ENCODE measurements around the gene POR.

The POR gene

DNA sequence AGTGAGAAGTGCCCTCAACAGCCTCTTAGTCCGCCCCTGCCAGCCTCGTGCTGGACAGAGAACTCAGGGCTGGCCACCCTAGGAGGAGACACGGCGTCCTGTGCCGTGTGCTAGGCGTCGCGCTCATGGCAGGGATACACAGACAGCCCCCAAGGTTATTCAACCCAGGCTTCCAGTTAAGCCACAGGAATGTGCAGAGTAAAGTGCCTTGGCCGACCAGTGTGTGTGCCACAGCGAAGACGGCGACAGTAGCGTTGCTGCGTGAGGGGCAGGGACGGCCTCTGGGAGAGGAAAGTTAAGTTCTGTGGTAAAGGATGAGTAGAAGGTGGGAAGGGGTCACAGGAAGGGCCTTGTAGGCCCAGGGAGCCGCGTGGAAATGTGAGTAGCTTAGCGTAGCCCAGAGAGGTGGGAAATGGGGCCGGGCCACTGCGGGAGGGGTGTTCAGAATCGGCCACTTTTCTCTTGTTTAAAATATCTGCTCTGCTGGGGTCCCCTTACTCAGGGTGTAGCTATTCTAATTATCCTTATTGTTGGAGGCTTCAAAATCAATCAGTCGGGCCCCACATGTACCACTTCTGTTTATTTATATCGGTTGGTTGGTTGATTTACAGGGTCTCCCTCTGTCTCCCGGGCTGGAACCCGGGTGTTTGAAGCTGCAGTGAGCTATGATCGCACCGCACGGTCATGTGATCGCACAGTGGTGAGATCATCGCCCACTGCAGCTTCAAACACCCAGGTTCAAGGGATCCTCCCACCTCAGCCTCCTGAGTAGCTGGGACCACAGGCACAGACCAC is 54.9 kb downstream of the POR start:
- Histone ChIP-seq H3K9ac (no peak overlapping the region), H3K4me3 (no peak overlapping the region), H3K4me1 (peaks cover 33% of the 10 kb centered on the region), H3K27me3 (no peaks in the 10 kb centered on the region), H3K36me3 (peaks cover 53% of the 10 kb centered on the region), H3K9me3 (no peaks in the 10 kb centered on the region), H3K4me2 (no peak overlapping the region), H4K20me1 (peaks cover 38% of the 10 kb centered on the region; the same call in 1 of the 2 replicates), H3K27ac (no peak overlapping the region)
- no peak for TF ChIP-seq Cebpa-rat (IDR thresholded peaks at IDR 0.05)

DNA sequence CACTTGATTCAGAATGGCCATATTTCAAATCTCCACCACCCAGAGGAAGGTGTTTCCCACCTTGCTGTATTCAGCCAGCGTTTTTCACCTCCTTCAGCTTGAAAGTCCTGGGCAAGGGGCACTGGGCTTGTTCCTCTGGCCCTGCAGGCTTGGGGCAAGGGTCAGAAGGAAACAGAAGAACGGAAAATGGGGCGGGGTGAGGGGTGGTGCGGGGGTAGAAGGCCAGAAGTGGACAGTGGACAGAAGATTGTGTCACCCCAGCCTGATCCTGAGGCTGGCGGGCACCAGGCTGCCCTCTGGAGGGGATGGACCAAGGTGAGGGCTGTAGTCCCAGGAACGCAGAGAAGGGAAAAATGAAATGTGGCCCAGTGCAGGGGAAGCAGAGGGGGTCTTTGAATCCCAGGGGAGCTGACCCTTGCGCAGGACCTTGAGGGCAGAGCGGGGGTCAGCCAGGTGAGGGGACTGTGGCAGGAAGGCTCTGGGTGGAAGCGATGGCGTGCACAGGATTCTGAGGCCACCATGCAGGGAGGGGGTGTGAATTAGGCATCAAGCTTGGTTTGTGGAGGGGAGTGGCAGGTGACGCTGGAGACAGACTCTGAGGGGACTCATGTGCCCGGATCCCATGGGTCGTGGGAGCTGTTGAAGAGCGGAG is 56.5 kb downstream of the POR start:
- peak overlapping the region; percentile 65 for H3K4me2 ChIP-seq
- peaks cover 24% of the 10 kb centered on the region for H3K4me1 ChIP-seq
- H3K27ac ChIP-seq: no peak overlapping the region
- H3K9me3 ChIP-seq: no peaks in the 10 kb centered on the region
- H3K9ac ChIP-seq: no peak overlapping the region
- H3K36me3 ChIP-seq: peaks cover 40% of the 10 kb centered on the region
- no peaks in the 10 kb centered on the region for H3K27me3 ChIP-seq
- no peak overlapping the region for H3K4me3 ChIP-seq
- TF ChIP-seq Cebpa-rat (IDR thresholded peaks at IDR 0.05): no peak
- H4K20me1 ChIP-seq: peaks cover 32% of the 10 kb centered on the region; the same call in 1 of the 2 replicates

DNA sequence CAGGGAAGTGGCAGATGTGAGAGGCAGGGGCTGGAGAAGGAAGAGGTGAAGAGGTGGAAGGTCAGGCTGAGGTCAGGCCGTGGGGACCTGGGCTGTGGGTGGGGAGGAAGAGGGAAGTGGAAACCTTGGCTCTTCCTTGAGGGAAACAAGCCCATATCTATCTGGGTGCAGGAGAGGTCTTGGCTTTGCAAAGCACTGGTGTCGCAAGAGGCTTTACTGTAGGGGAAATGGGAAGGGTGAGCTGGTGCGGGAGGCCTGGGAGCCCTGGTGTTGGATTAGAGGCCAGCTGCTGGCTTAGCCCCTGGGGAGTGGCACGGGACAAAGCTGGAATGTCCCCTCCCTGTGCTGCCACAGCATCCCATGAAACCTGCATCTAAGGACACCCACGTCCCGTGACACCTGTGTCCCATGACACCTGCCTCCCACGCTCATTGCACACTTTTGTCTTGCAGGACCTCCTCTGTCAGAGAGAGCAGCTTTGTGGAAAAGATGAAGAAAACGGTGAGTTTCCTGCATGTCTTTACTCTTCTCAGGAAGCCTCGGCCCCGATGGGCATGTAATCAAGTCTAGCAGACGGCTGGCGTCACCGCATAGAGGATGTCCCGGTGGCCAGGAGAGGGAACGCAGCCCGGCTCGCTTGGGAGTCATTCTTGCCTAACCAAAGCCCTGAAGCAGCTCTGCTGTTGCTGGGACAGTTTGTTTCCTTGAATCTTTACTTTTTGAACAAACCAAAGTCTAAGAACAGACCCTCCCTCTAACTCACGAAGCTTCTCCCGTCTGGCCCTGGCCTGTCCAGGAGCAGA is 57.2 kb downstream of the POR start:
- no peaks in the 10 kb centered on the region for H3K9me3 ChIP-seq
- TF ChIP-seq Cebpa-rat (IDR thresholded peaks at IDR 0.05): no peak
- no peak overlapping the region for H3K27ac ChIP-seq
- peak overlapping the region; percentile 65 for H3K4me2 ChIP-seq
- H3K36me3 ChIP-seq: peaks cover 34% of the 10 kb centered on the region
- H3K9ac ChIP-seq: no peak overlapping the region
- H3K4me1 ChIP-seq: peaks cover 23% of the 10 kb centered on the region
- no peaks in the 10 kb centered on the region for H3K27me3 ChIP-seq
- H3K4me3 ChIP-seq: no peak overlapping the region
- H4K20me1 ChIP-seq: peaks cover 28% of the 10 kb centered on the region; the same call in 1 of the 2 replicates

DNA sequence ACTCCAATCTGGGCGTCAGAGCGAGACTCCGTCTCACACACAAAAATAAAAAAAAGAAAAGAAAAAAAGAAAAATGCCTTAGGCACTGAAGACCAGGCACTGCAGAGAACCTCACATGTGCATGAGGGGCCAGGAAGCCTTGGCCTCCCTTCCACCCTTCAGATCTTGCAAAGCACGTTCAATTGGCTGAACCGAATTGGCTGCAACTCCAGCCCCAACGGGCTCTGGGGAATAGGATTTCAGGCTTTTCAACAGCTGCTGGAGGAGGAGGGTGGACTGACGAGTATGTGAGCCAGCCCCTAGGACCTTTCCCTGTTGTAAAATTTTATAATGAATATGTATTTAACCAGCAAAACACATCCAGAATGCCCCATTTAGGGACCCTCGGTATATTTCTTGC is 62.8 kb downstream of the POR start:
- Histone ChIP-seq H4K20me1 (0 out of 2 replicates have a peak, but pooled peaks cover 8% of the 10 kb centered on the region), H3K36me3 (peaks cover 52% of the 10 kb centered on the region)
- no peak for TF ChIP-seq Cebpa-rat (IDR thresholded peaks at IDR 0.05)

DNA sequence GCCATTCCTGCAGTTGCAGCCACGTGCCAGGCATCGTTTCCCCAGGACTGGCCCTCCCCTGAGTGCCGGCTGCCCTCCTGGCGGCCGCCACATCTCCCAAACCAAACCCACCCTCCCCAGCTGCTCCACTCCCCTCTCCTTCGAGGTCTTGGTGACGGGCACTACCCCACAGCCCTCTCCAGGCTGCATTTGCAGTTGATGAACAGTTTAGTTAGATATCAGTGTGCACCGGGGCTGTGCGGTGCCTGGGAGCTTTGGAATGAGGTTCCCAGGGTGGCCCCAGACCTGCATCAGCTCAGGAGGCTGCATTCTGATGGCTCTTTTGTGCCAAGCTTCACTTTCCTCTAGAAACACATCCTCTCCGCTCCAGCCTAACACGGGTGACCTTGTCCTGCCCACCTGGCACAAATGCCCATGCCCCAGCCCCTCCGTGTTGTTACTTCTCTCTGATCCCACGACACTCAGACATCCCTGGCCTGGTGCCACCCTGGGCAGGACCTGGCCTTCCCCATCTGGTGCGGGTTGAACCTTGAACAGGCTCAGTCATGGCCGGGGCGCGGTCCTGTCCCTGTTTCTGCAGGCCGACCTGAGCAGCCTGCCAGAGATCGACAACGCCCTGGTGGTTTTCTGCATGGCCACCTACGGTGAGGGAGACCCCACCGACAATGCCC is 64.9 kb downstream of the POR start:
- Histone ChIP-seq H3K36me3 (peaks cover 60% of the 10 kb centered on the region), H3K4me1 (peaks cover 9% of the 10 kb centered on the region), H3K27ac (no peak overlapping the region), H3K9me3 (no peaks in the 10 kb centered on the region), H3K4me3 (no peak overlapping the region), H4K20me1 (0 out of 2 replicates have a peak, but pooled peaks cover 8% of the 10 kb centered on the region), H3K9ac (no peak overlapping the region), H3K4me2 (no peak overlapping the region), H3K27me3 (no peaks in the 10 kb centered on the region)
- no peak for TF ChIP-seq Cebpa-rat (IDR thresholded peaks at IDR 0.05)

More for the DNA sequence above, 62.8 kb downstream of the POR start:
- no peak overlapping the region for H3K4me3 ChIP-seq
- H3K4me2 ChIP-seq: no peak overlapping the region
- no peak overlapping the region for H3K27ac ChIP-seq
- H3K9ac ChIP-seq: no peak overlapping the region
- H3K4me1 ChIP-seq: peaks cover 10% of the 10 kb centered on the region
- H3K27me3 ChIP-seq: no peaks in the 10 kb centered on the region
- H3K9me3 ChIP-seq: no peaks in the 10 kb centered on the region

DNA sequence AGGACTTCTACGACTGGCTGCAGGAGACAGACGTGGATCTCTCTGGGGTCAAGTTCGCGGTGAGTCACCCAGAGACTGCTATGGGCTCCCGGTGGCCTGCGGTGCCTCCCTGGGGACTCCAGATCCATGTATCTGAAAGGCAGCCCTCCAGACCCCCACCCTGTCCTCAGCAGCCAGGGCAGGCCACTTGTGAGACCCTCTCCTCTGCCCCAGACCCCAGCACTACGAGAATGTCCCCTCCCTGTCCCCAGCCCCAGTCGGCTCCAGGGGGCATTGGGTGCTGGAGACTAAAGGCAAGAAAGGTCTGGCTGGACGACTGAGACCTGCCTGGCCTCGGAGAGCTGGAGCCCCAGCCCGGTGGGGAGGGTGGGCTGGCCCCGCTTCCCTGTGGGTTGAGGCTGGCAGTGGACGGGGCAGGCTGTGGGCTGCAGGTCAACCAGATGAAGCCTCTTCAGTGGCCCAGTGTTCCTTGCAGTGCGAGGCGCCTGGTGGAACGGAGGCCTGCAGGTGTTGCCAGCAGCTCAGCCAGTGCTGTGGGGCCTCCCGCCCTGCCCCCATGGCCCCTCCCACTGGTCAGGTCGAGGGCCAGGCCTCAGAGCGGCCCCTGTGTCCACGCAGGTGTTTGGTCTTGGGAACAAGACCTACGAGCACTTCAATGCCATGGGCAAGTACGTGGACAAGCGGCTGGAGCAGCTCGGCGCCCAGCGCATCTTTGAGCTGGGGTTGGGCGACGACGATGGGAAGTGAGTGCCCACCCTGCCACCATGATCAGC is 65.7 kb downstream of the POR start:
- no peak overlapping the region for H3K9ac ChIP-seq
- H3K27me3 ChIP-seq: no peaks in the 10 kb centered on the region
- H3K36me3 ChIP-seq: peaks cover 67% of the 10 kb centered on the region
- H3K4me3 ChIP-seq: no peak overlapping the region
- H4K20me1 ChIP-seq: 0 out of 2 replicates have a peak, but pooled peaks cover 8% of the 10 kb centered on the region
- no peak for TF ChIP-seq Cebpa-rat (IDR thresholded peaks at IDR 0.05)
- H3K4me1 ChIP-seq: peaks cover 9% of the 10 kb centered on the region
- no peak overlapping the region for H3K27ac ChIP-seq
- H3K9me3 ChIP-seq: no peaks in the 10 kb centered on the region
- H3K4me2 ChIP-seq: no peak overlapping the region

DNA sequence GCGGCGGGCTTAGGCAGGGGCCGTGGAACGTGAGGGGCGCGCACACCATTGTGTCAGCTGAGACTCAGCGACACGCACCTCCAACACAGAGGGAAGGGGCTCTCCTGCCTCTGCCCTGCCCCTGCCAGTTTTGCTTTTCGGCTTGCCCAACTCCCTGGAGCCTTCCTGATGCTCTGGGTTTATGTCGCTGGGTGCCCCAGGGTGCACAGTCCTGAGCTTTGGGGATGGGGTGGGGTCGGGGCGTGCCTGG is 66.2 kb downstream of the POR start:
- peaks cover 72% of the 10 kb centered on the region for H3K36me3 ChIP-seq
- no peak overlapping the region for H3K27ac ChIP-seq
- no peak overlapping the region for H3K4me3 ChIP-seq
- H3K9ac ChIP-seq: no peak overlapping the region
- H3K9me3 ChIP-seq: no peaks in the 10 kb centered on the region
- H3K27me3 ChIP-seq: no peaks in the 10 kb centered on the region
- no peak overlapping the region for H3K4me2 ChIP-seq
- TF ChIP-seq Cebpa-rat (IDR thresholded peaks at IDR 0.05): no peak
- 0 out of 2 replicates have a peak, but pooled peaks cover 8% of the 10 kb centered on the region for H4K20me1 ChIP-seq
- H3K4me1 ChIP-seq: peaks cover 9% of the 10 kb centered on the region

DNA sequence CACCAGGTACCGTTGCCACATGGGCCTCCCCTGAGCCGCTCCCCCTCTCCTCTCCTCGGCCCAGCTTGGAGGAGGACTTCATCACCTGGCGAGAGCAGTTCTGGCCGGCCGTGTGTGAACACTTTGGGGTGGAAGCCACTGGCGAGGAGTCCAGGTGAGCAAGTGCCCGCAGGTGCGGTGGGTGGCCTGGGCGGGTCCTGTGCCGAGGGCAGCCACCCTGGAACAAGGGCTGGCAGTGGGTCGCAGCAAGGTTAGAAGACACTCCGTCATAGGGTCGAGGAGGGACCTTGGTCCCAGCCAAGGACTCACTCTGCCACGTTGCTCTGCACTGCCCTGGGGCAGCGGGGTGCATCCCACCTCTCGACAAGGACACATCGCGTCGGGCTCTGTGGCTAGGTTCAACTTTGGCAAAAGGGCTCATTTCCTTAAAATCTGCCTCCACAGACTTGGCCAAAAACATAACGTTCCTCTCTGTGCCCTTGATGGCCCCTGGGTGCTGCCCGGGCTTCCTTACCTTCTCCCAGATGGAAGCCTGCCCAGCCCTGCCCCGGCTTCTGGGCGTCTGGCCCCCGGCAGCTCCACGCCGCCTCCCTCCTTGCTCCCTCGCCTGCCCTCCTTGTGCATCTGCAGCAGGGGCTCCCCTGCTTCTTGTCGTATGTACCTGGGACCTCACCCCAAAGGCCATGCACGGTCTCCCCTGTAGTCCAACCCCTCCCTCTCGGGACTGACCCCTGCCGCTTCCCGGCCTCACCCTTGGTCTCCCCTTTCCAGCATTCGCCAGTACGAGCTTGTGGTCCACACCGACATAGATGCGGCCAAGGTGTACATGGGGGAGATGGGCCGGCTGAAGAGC is 66.7 kb downstream of the POR start:
- H3K27me3 ChIP-seq: no peaks in the 10 kb centered on the region
- peaks cover 77% of the 10 kb centered on the region for H3K36me3 ChIP-seq
- 0 out of 2 replicates have a peak, but pooled peaks cover 12% of the 10 kb centered on the region for H4K20me1 ChIP-seq
- H3K27ac ChIP-seq: no peak overlapping the region
- H3K9me3 ChIP-seq: no peaks in the 10 kb centered on the region
- H3K4me3 ChIP-seq: no peak overlapping the region
- no peak overlapping the region for H3K9ac ChIP-seq
- TF ChIP-seq Cebpa-rat (IDR thresholded peaks at IDR 0.05): no peak
- H3K4me2 ChIP-seq: no peak overlapping the region
- peaks cover 9% of the 10 kb centered on the region for H3K4me1 ChIP-seq
